Mesodermal cell (in vitro differentiated cells): Measurements from ENCODE around the gene CGREF1. TPM values are rescaled to one million over a fixed set of nuclear protein-coding genes. Genes with fewer than 3 reads are reported as not detected.

Experiments used
- H3K27ac ChIP-seq: 2 replicates; pipeline ENCODE4 v1.7.0; 2013; ENCODE audit warnings: mild to moderate bottlenecking, low read depth, low read length, moderate library complexity; ENCODE audit not compliant: severe bottlenecking
- H3K36me3 ChIP-seq: 2 replicates; pipeline ENCODE4 v1.7.1; 2013; ENCODE audit warnings: mild to moderate bottlenecking, low read length, moderate library complexity; ENCODE audit not compliant: control insufficient read depth, insufficient read depth
- H3K4me1 ChIP-seq: one replicate; pipeline ENCODE4 v1.7.1; 2013; ENCODE audit warnings: mild to moderate bottlenecking, low read length; ENCODE audit not compliant: insufficient read depth, control insufficient read depth, poor library complexity, severe bottlenecking
- H3K4me3 ChIP-seq: 2 replicates; pipeline ENCODE4 v1.7.0; 2013; ENCODE audit warnings: low read length, control low read depth, mild to moderate bottlenecking; ENCODE audit not compliant: insufficient read depth, poor library complexity, severe bottlenecking; ENCODE audit errors: extremely low read depth
- H3K9me3 ChIP-seq: 2 replicates; pipeline ENCODE4 v1.7.1; 2013; ENCODE audit warnings: mild to moderate bottlenecking, low read length, moderate library complexity; ENCODE audit not compliant: control insufficient read depth
- WGBS, 2 experiments: methylation state at CpG; one replicate each; pipeline ENCODE4 v1.1.5; 2013; ENCODE audit warnings: missing lambda C conversion rate in 2 of 2; ENCODE audit not compliant: insufficient coverage in 2 of 2; 5-methylcytosine and 5-hydroxymethylcytosine counted together
- polyA plus RNA-seq, 2 experiments: library from polyadenylated mRNA; stranded (reverse); fragments of 50-300 nt; gene quantifications; one replicate each; pipeline ENCODE4 v1.2.3, GENCODE V29; 2013

CGREF1 gene, protein sequence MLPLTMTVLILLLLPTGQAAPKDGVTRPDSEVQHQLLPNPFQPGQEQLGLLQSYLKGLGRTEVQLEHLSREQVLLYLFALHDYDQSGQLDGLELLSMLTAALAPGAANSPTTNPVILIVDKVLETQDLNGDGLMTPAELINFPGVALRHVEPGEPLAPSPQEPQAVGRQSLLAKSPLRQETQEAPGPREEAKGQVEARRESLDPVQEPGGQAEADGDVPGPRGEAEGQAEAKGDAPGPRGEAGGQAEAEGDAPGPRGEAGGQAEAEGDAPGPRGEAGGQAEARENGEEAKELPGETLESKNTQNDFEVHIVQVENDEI
- 0.26 TPM for polyA plus RNA-seq (2013, experiment 1 of 2)
- 0.20 TPM for polyA plus RNA-seq (2013, experiment 2 of 2)

DNA sequence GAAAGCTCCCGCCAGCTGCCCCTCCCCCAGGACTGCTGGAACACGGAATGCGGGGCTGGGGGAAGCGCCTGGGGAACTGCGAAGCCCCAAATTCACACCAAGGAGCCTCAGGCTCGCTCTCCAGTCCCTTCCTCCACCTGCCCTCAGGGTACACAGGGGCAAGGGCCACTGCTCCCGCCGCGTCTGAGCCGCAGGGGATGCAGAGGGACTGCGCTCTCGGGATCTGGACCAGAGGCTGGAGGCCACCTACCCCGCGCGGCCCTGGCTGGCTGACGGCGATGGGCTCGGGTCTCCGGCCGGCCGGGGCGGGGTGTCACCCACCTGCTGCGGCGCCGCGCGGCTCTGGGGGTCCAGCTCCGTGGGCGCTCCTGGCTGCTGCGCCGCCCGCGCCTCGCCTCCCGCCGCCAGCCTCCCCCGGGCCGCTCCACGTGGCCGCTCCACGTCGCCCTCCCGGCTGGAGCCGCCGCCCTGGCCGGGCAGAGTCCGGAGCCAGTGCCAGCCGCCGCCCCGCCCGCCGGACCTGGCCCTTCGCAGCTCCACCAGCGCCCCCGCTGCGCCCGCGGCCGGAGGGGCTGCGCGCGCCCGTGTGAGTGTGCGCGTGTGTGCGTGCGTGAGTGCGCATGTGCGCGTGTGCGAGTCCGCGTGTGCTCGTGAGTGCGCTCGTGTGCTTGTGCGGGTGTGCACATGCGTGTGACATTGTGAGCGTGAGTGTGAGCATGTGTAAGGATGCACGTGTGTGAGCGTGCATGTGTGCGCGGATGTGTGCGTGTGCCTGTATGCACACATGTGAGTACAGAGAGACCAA is at the start of gene CGREF1:
Gene CGREF1 (minus strand): TSS at position 604 of the 805 bp plus-strand sequence. CDS start 14,762 bp downstream, outside the sequence.
- peak within 1 kb of the TSS; percentile 23 for H3K4me3 ChIP-seq
- WGBS, 2 experiments, result 10 to 13% methylated on average over 70 to 73 of the region's 84 CpGs
- no peak within 1 kb of the TSS for H3K27ac ChIP-seq
- no peaks in the 10 kb centered on the region for H3K4me1 ChIP-seq
- H3K9me3 ChIP-seq, result no peaks in the 10 kb centered on the region
- no peaks in the 10 kb centered on the region for H3K36me3 ChIP-seq

DNA sequence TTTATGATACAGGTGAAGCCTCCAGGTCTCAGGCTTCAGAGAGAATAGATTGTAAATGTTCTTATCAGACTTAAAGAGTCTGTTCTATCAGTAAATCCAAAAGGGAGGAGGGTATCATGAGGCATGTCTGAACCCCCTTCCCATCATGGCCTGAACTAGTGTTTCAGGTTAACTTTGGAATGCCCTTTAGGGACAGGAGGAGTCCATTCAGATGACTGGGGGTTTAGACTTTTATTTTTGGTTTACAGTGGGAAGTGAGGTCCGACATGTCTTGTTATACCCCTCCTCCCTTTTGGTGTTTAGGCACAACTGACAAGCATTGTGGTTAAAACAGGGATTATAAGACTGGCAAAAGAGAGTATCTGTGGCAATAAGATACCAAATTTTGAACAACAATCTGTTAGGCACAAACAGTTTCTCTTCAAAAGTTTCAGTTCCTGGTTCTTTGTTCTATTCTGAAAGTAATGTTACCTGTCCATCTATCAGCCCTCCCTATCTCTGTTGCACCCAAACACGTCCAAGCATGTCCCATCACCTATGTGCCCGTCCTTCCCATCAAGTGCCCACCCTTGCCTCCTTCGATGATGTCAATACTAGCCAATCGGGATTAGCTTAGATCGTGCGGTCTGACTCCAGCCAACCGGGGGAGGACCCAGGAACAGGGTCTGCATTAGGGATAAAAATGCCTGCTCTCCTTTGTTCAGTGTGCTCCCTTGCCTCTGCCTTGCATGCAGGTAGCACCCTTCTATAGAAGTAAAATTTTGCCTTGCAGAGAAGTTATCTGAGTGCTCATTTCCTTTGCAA is 46.2 kb upstream of the CGREF1 start:
- H3K4me3 ChIP-seq, result no peak overlapping the region
- no peaks in the 10 kb centered on the region for H3K36me3 ChIP-seq
- WGBS, 2 experiments, result 78 to 95% methylated on average over 7 to 8 of the region's 8 CpGs
- H3K4me1 ChIP-seq, result no peaks in the 10 kb centered on the region
- H3K27ac ChIP-seq, result no peak overlapping the region
- H3K9me3 ChIP-seq, result peaks cover 5% of the 10 kb centered on the region

DNA sequence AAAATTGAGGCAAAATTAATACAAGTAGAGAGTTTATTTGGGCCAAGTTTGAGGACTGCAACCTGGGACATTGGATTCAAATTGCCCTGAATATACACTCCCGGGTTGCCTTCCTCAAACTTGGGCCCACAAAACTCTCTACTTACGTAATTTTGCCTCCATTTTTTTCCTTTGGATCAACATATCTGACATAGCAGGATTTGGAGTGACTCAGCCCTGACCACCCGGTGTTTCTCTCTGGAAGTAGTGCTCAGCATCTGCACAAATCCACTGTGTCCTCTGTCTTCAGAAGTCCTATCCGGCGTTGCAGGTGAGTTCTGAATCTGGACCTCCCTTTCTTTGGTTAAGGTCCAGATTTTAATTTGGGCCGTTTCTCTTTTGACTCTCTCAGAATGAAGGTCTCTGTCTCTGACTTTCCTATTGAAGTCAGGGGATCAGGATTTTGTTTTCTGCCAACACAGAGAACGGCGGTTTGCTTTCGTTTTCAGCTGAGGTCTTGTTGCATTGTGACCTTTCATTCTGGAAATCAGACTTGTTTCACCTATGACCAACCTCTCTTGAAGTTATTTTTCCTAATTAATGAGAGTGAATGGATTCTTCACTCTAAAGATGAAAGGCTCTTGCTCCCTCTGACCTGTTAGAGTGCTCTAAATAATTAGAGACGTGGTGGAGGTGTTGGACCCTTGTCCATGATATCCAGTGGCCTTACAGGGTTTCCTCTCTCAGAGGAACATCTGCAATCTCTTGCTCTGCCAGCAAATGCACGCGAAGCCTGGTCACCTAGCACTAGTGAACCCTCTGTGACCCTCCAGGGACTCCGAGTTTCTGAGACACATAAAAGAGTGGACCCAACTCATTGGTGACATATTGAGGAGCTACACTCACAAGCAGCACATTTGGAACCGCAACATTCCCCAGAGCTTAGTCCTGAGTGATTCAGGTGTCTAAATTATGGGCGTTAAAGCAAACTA is 43.5 kb upstream of the CGREF1 start:
- Histone ChIP-seq H3K27ac (no peak overlapping the region), H3K4me3 (no peak overlapping the region)
- WGBS, 2 experiments, result 87 to 89% methylated on average over 12 to 13 of the region's 15 CpGs

DNA sequence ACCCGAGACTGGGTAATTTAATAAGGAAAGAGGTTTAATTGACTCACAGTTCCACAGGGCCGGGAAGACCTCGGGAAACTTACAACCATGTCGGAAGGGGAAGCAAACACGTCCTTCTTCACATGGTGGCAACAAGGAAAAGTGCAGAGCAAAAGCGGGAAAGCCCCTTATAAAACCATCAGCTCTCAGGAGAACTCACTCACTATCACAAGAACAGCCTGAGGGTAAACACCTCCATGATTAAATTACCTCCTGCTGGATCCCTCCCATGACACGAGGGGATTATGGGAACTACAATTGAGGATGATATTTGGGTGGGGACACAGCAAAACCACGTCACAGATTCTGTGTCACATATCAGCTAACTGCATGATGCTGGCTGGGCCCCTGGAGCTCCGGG is 41.3 kb upstream of the CGREF1 start:
- WGBS, 2 experiments, result 93 to 94% methylated on average over 6 to 7 of the region's 9 CpGs
- Histone ChIP-seq H3K4me1 (no peaks in the 10 kb centered on the region), H3K4me3 (no peak overlapping the region), H3K9me3 (peaks cover 4% of the 10 kb centered on the region), H3K36me3 (no peaks in the 10 kb centered on the region), H3K27ac (no peak overlapping the region)

More for the DNA sequence above, 43.5 kb upstream of the CGREF1 start:
- Histone ChIP-seq H3K36me3 (no peaks in the 10 kb centered on the region), H3K9me3 (peaks cover 5% of the 10 kb centered on the region), H3K4me1 (no peaks in the 10 kb centered on the region)

DNA sequence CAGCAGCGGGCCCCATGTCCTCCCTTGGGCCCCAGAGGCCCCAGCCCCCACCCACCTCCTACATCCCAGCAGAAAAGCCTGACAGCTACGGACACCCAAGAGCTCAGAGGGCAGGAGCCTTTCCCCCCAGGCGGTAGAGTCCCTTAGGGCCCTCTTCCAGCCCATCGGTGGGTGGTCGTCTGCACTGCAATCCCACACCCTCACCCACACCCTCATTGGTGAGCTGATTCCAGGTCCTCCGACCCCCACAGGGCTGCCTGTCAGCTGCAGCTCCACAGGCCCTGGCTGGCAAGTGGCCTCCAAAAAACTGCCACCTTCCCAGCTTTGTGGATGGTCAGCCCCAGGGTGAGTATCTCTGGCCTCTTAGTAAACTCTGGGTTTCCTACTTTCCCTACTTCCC is 40.3 kb upstream of the CGREF1 start:
- WGBS, 2 experiments, result 88 to 95% methylated on average over 6 of the region's 6 CpGs
- no peaks in the 10 kb centered on the region for H3K9me3 ChIP-seq
- no peaks in the 10 kb centered on the region for H3K4me1 ChIP-seq
- no peak overlapping the region for H3K4me3 ChIP-seq
- no peak overlapping the region for H3K27ac ChIP-seq
- H3K36me3 ChIP-seq, result no peaks in the 10 kb centered on the region

DNA sequence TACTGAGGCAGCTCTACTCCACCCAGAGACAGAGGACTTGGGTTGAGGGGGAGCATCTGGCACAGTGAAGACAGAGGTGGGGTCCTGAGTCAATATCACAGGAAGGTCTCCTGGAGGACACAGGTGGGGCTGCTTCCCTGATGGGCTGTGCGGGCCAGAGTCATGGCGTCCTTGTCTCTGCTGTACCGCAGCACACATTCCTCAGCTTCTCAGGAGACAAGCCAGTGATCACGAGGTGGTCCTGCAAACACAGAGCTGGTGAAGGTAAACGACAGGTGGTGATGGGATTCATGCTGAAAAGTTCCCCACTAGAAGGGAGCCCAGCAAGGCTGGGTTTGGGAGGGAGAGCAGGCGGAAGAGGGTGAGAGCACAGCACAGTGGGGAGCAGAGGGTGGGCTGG is 39.5 kb upstream of the CGREF1 start:
- no peak overlapping the region for H3K4me3 ChIP-seq
- H3K36me3 ChIP-seq, result no peaks in the 10 kb centered on the region
- 82 to 100% methylated on average over 1 to 5 of the region's 6 CpGs for WGBS, 2 experiments
- H3K27ac ChIP-seq, result no peak overlapping the region
- H3K9me3 ChIP-seq, result no peaks in the 10 kb centered on the region
- H3K4me1 ChIP-seq, result no peaks in the 10 kb centered on the region

DNA sequence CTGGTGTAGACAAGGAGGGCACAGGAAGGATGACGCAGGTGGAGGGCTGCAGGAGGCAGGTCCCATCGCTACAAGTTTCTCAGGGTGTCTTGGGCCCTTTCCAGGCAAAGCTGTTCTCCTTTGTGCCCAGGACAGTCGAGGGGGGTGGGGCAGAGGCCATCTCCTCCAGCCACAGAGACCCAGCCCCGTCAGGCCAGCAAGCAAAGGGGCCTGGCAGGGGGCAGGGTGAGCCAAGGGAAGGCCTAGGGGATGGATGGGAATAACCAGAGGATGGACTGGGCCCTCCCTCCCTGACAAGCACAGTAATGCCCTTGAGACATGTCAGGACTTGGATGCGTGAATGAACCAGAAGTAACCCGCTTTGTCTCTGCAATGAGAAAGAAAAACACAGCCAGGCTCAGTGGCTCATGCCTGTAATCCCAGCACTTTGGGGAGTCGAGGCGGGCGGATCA is 36.2 kb upstream of the CGREF1 start:
- H3K9me3 ChIP-seq, result no peaks in the 10 kb centered on the region
- H3K27ac ChIP-seq, result no peak overlapping the region
- no peak overlapping the region for H3K4me3 ChIP-seq
- WGBS, 2 experiments, result 89 to 95% methylated on average over 7 to 8 of the region's 9 CpGs
- peaks cover 3% of the 10 kb centered on the region for H3K4me1 ChIP-seq
- H3K36me3 ChIP-seq, result no peaks in the 10 kb centered on the region

DNA sequence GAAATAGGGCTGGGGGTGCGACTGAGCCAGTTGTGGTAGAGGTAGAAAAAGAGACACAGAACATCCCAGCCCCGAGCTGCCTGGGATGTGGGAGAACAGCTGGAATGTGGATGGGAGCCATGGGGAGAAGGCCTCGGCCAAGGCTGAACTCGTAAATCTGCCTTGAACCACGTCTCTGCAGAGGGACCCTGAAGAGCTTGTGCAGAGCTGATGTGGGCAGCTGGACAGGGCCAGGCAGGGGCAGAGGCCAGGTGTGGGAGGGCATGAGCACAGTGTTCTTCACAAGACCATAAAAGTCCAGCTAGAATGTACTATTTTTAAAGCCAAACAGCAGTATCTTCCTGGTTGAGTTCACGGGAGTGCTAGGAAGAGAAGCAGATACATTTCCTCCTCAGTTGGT is 35.6 kb upstream of the CGREF1 start:
- H3K36me3 ChIP-seq, result no peaks in the 10 kb centered on the region
- no peak overlapping the region for H3K27ac ChIP-seq
- peaks cover 3% of the 10 kb centered on the region for H3K4me1 ChIP-seq
- no peaks in the 10 kb centered on the region for H3K9me3 ChIP-seq
- no peak overlapping the region for H3K4me3 ChIP-seq
- WGBS, 2 experiments, result 84 to 85% methylated on average over 6 of the region's 6 CpGs

DNA sequence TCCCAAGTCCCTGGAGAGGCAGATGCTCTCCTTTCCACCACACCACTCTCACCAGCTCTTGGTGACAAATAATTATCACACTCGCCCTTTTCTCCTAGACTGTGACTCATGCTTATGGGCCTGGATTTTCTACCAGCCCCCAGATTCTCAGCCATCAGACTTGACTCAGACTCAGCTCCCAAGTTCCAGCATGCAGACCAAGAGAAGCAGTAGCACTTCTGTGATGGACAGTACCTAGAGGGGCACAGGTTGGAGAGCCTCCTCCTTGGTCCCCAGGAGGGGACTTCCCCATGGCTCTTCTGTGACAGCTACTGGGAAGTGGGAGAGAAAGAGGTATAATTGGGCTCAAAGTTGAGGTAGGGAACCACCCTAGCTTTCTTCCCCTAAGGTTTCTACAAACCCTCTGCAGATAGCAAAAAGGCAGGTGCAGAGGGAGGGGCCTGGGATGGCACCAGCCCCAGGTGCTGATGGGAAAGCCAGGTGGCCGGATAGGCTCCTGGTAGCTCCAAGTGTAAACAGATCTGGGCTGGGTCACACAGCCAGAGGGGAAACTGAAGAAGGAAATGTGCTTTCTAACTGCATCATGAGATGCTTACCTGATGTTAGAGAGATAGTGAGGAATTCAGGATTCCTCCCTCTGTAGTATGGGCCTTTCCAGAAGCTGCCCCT is 34.0 kb upstream of the CGREF1 start:
- Histone ChIP-seq H3K36me3 (no peaks in the 10 kb centered on the region), H3K27ac (no peak overlapping the region), H3K9me3 (no peaks in the 10 kb centered on the region), H3K4me3 (no peak overlapping the region), H3K4me1 (peaks cover 3% of the 10 kb centered on the region)
- WGBS, 2 experiments, result 82 to 100% methylated on average over 2 of the region's 2 CpGs
